Body of pancreas (tissue), 4 donors: ENCODE results near the gene VEGFD.

Experiments used
- CTCF ChIP-seq, 7 experiments: fragments of 450-650 bp in 4 of 7; fragments of 200-600 bp in 3 of 7; sonication (generic) in 3 of 7; IDR thresholded peaks; one replicate each; pipeline ENCODE4 v1.5.1; 2016 to 2019; ENCODE audit warnings: antibody characterized with exemption in 7 of 7
- POLR2A ChIP-seq, 3 donors: fragments of 450-650 bp; IDR thresholded peaks; one replicate each; pipeline ENCODE4 v1.6.1; 2016; ENCODE audit warnings: antibody characterized with exemption in 3 of 3, mild to moderate bottlenecking in 2 of 3

- TF ChIP-seq POLR2A (IDR thresholded peaks at IDR 0.05) (no peak), CTCF (IDR thresholded peaks at IDR 0.05) (no peak)
Measured at GRCh38 chrX:15373976-15374375, 10.2 kb downstream of the VEGFD start.
